Motor neuron (in vitro differentiated cells): ENCODE measurements around the gene ZNF536. TPM values are rescaled to one million over a fixed set of nuclear protein-coding genes. Genes with fewer than 3 reads are reported as not detected.
A peak's percentile ranks its signal among the peaks of the same experiment; 100 is the strongest.
"Not testable (repeated sequence)": the region's sequence is repeated elsewhere in the genome, so short reads cannot be mapped to it uniquely, and the experiment has no call there.

Experiments
- ATAC-seq, 8 experiments: fragments of 200-7000 bp; cut with Tn5 transposase; replicated peaks in 6 of 8; 2 replicates each; pipeline ENCODE4 v1.8.0; 2021; ENCODE audit warnings: mild to moderate bottlenecking in 8 of 8, moderate library complexity in 8 of 8
- H3K27ac ChIP-seq, 2 donors: fragments of 250-450 bp; sonication (Bioruptor Pico); 2 replicates each; pipeline ENCODE4 v1.9.0; 2021; ENCODE audit warnings: antibody characterized with exemption in 2 of 2, mild to moderate bottlenecking in 2 of 2, moderate library complexity in 1 of 2
- H3K4me1 ChIP-seq, 2 donors: fragments of 250-450 bp; sonication (Bioruptor Pico); replicated peaks in 1 of 2; 2 replicates each; pipeline ENCODE4 v1.6.1; 2021; ENCODE audit warnings: antibody characterized with exemption in 2 of 2, mild to moderate bottlenecking in 2 of 2, moderate library complexity in 1 of 2
- H3K4me3 ChIP-seq, 5 donors: fragments of 250-450 bp; sonication (Bioruptor Pico); 2 replicates each; pipeline ENCODE4 v1.9.0; 2021; ENCODE audit warnings: antibody characterized with exemption in 5 of 5, mild to moderate bottlenecking in 5 of 5, moderate library complexity in 4 of 5
- WGBS, 10 experiments: fragments of 450-650 bp; shearing (Covaris generic); methylation state at CpG; one replicate each; pipeline ENCODE4 v1.0.0; 2022; 5-methylcytosine and 5-hydroxymethylcytosine counted together
- in situ Hi-C, 9 experiments: fragments of 400-800 bp; cut with MboI; loops; one replicate each; pipeline ENCODE4 v1.15.0; 2021; ENCODE audit warnings: low sequenced_read_pairs in 9 of 9, low pct_unique_long_range_greater_than_20kb in 2 of 9; ENCODE audit not compliant: unreplicated experiment in 9 of 9
- total RNA-seq, 8 experiments: library from RNA; unstranded; fragments of 300-600 nt; gene quantifications; 2 replicates each; pipeline versions ENCODE4 v1.2.3 to v1.2.4, GENCODE V29; 2022

ZNF536 gene
- total RNA-seq, 8 experiments from 2014 or later, result 10.0 to 37.2 (median 25.4) TPM

GRCh38 chr19:30387311-30388115 is 15.3 kb downstream of the ZNF536 start:
- in situ Hi-C loops, result no loop called here
- 23 to 80% (median 60%) methylated on average over 1 to 5 of the region's 12 CpGs; no CpG with 5 or more reads in 4 of the 10 experiments for WGBS, 10 experiments
- Histone ChIP-seq H3K4me3 (no peak overlapping the region), H3K27ac (peak overlapping the region; percentile 49 to 71), H3K4me1 (peaks cover 15 to 26% of the 10 kb centered on the region in 2 donors)
- ATAC-seq, result peak in 5 of 8 experiments; percentile 91 to 96 (median 95)

GRCh38 chr19:30388327-30388726 is 16.1 kb downstream of the ZNF536 start:
- WGBS, 10 experiments, result 67 to 97% (median 91%) methylated on average over 1 to 9 of the region's 9 CpGs; no CpG with 5 or more reads in 5 of the 10 experiments
- in situ Hi-C loops, result no loop called here
- H3K4me1 ChIP-seq, result peaks cover 15 to 26% of the 10 kb centered on the region in 2 donors
- H3K4me3 ChIP-seq, result no peak overlapping the region
- ATAC-seq, result no peak
- H3K27ac ChIP-seq, result no peak overlapping the region

- peaks cover 15 to 26% of the 10 kb centered on the region in 2 donors for H3K4me1 ChIP-seq
- WGBS, 10 experiments, result 67 to 100% (median 85%) methylated on average over 1 to 5 of the region's 5 CpGs; no CpG with 5 or more reads in 6 of the 10 experiments
Observed at GRCh38 chr19:30388819-30389218, 16.6 kb downstream of the ZNF536 start.

GRCh38 chr19:30390356-30390988 is 18.3 kb downstream of the ZNF536 start:
- no peak for ATAC-seq
- Histone ChIP-seq H3K4me3 (no peak overlapping the region), H3K4me1 (peaks cover 15 to 26% of the 10 kb centered on the region in 2 donors), H3K27ac (no peak overlapping the region)
- 80 to 82% (median 80%) methylated on average over 1 to 7 of the region's 9 CpGs; no CpG with 5 or more reads in 7 of the 10 experiments for WGBS, 10 experiments
- in situ Hi-C loops, result no loop called here

More at GRCh38 chr19:30388819-30389218, 16.6 kb downstream of the ZNF536 start:
- no peak for ATAC-seq
- in situ Hi-C loops, result no loop called here
- Histone ChIP-seq H3K27ac (no peak overlapping the region), H3K4me3 (no peak overlapping the region)

- in situ Hi-C loops, result no loop called here
- 17 to 100% (median 87%) methylated on average over 1 to 5 of the region's 5 CpGs; no CpG with 5 or more reads in 3 of the 10 experiments for WGBS, 10 experiments
- H3K4me3 ChIP-seq, result no peak overlapping the region
- ATAC-seq, result no peak
- H3K4me1 ChIP-seq, result peaks cover 15 to 26% of the 10 kb centered on the region in 2 donors
- H3K27ac ChIP-seq, result no peak overlapping the region
Observed at GRCh38 chr19:30391052-30391451, 18.9 kb downstream of the ZNF536 start.

GRCh38 chr19:30391554-30392551 is 19.7 kb downstream of the ZNF536 start:
- in situ Hi-C loops, result no loop called here
- 25 to 93% (median 64%) methylated on average over 2 to 17 of the region's 19 CpGs for WGBS, 10 experiments
- peak in 3 of 8 experiments; percentile 55 to 97 (median 64) for ATAC-seq
- H3K4me1 ChIP-seq, result peaks cover 11 to 23% of the 10 kb centered on the region in 2 donors
- H3K4me3 ChIP-seq, result no peak overlapping the region
- no peak overlapping the region for H3K27ac ChIP-seq

GRCh38 chr19:30393046-30393445 is 20.9 kb downstream of the ZNF536 start:
- Histone ChIP-seq H3K27ac (no peak overlapping the region), H3K4me3 (no peak overlapping the region), H3K4me1 (peaks cover under 1 to 11% of the 10 kb centered on the region in 2 donors)
- 55 to 100% (median 96%) methylated on average over 1 to 5 of the region's 5 CpGs; no CpG with 5 or more reads in 5 of the 10 experiments for WGBS, 10 experiments
- in situ Hi-C loops, result no loop called here
- ATAC-seq, result peak in 1 of 8 experiments; percentile 48

GRCh38 chr19:30393729-30394480 is 21.7 kb downstream of the ZNF536 start:
- WGBS, 10 experiments, result 55 to 100% (median 88%) methylated on average over 2 to 6 of the region's 6 CpGs; no CpG with 5 or more reads in 3 of the 10 experiments
- in situ Hi-C loops, result no loop called here
- Histone ChIP-seq H3K27ac (no peak overlapping the region), H3K4me3 (no peak overlapping the region), H3K4me1 (peaks cover 0 to 9% of the 10 kb centered on the region in 2 donors)
- ATAC-seq, result no peak

- in situ Hi-C loops, result no loop called here
- Histone ChIP-seq H3K4me1 (peaks cover 0 to 4% of the 10 kb centered on the region in 2 donors), H3K27ac (no peak overlapping the region), H3K4me3 (no peak overlapping the region)
- no peak for ATAC-seq
- WGBS, 10 experiments, result 50 to 100% (median 89%) methylated on average over 2 to 5 of the region's 6 CpGs; no CpG with 5 or more reads in 1 of the 10 experiments
Observed at GRCh38 chr19:30394481-30395151, 22.4 kb downstream of the ZNF536 start.

- no peak overlapping the region for H3K27ac ChIP-seq
- in situ Hi-C loops, result no loop called here
- no peak overlapping the region for H3K4me3 ChIP-seq
- peaks cover 0 to 3% of the 10 kb centered on the region in 2 donors for H3K4me1 ChIP-seq
- ATAC-seq, result peak in 1 of 8 experiments; percentile 32
- 0 to 100% (median 90%) methylated on average over 1 to 2 of the region's 2 CpGs; no CpG with 5 or more reads in 3 of the 10 experiments for WGBS, 10 experiments
Observed at GRCh38 chr19:30395283-30395682, 23.1 kb downstream of the ZNF536 start.

- ATAC-seq, H3K4me3 ChIP-seq, in situ Hi-C loops, H3K27ac ChIP-seq: not testable (repeated sequence)
- WGBS, 10 experiments, result 60 to 100% (median 93%) methylated on average over 1 to 3 of the region's 3 CpGs; no CpG with 5 or more reads in 4 of the 10 experiments
- H3K4me1 ChIP-seq, result peaks cover 14 to 15% of the 10 kb centered on the region in 2 donors
Observed at GRCh38 chr19:30398539-30398938, 26.4 kb downstream of the ZNF536 start.
